ENCODE data around the gene SYT7. TPM values are rescaled to one million over a fixed set of nuclear protein-coding genes. Genes with fewer than 3 reads are reported as not detected.

Gene SYT7
- total RNA-seq, 1 donor from 2014 or later, result 18.9 TPM

DNA sequence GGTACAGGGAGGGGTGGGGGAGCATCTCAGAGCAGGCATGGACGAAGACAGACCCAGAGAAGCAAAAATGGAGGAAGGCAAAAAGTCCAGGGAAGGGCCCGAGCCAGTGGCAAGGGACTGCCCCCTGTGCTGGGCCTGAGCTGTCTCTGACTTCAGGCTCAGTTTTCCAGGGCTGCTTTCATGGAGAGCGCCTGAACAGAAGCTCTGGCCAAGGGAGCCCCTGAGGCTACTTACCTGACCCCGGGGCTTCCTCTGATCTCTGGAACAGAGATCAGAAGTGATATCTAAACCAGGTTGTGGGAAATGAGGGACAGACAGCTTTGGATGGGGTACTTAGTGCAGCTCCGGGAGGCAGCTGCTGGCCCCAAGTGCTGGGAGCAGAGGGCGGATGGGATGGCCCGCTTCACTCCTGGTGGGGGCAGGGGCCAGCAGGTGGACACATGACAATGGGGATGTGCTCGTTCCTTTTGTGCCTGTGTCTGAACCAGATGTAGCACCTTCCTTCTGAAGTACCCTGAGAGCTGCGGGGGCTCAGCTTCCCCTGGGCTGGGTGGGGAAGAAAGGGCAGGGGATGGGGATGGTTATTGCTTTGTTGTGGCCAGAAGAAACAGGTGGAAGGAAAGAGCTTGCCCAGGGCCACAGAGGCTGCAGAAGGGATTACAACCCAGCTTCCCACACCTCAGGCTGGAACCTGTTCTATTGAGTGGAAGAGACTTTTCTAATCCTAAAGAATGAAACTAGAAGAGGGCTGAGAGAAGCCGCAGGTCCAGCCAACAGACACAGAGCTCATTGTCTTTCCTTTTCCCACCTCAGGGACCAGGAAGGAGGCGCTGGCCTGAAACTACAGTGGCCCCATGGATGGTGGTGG, 66.6 kb downstream of the SYT7 start:
- H3K4me1 ChIP-seq, result peaks cover 18% of the 10 kb centered on the region
- intact Hi-C loops (cut with micrococcal nuclease), result loop anchor here (10.0 kb wide), 1 partner anchor 69 kb away; no protein-coding TSS in a partner anchor
- peak overlapping the region; percentile 16 for H3K27ac ChIP-seq (replicated peaks)
- DNase-seq, result no peak
- no peak overlapping the region for H3K4me3 ChIP-seq
- H3K36me3 ChIP-seq, result no peaks in the 10 kb centered on the region
- TF ChIP-seq, protein P1, sequence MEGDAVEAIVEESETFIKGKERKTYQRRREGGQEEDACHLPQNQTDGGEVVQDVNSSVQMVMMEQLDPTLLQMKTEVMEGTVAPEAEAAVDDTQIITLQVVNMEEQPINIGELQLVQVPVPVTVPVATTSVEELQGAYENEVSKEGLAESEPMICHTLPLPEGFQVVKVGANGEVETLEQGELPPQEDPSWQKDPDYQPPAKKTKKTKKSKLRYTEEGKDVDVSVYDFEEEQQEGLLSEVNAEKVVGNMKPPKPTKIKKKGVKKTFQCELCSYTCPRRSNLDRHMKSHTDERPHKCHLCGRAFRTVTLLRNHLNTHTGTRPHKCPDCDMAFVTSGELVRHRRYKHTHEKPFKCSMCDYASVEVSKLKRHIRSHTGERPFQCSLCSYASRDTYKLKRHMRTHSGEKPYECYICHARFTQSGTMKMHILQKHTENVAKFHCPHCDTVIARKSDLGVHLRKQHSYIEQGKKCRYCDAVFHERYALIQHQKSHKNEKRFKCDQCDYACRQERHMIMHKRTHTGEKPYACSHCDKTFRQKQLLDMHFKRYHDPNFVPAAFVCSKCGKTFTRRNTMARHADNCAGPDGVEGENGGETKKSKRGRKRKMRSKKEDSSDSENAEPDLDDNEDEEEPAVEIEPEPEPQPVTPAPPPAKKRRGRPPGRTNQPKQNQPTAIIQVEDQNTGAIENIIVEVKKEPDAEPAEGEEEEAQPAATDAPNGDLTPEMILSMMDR (IDR thresholded peaks at IDR 0.05; ENCODE audit: borderline replicate concordance), result no peak
- H3K9me3 ChIP-seq (replicated peaks), result no peaks in the 10 kb centered on the region
- H3K27me3 ChIP-seq (ENCODE audit: low read depth), result peaks cover 44% of the 10 kb centered on the region

GRCh38 chr11:61513143-61513765, 67.6 kb downstream of the SYT7 start:
- Histone ChIP-seq H3K27ac (replicated peaks) (peak overlapping the region; percentile 42), H3K36me3 (no peaks in the 10 kb centered on the region), H3K4me3 (no peak overlapping the region), H3K27me3 (ENCODE audit: low read depth) (peaks cover 53% of the 10 kb centered on the region), H3K4me1 (peaks cover 26% of the 10 kb centered on the region), H3K9me3 (replicated peaks) (no peaks in the 10 kb centered on the region)
- TF ChIP-seq, protein P1 (IDR thresholded peaks at IDR 0.05; ENCODE audit: borderline replicate concordance), result no peak
- intact Hi-C loops (cut with micrococcal nuclease), result loop anchor here (10.0 kb wide), 1 partner anchor 68 kb away; no protein-coding TSS in a partner anchor
- DNase-seq, result no peak

DNA sequence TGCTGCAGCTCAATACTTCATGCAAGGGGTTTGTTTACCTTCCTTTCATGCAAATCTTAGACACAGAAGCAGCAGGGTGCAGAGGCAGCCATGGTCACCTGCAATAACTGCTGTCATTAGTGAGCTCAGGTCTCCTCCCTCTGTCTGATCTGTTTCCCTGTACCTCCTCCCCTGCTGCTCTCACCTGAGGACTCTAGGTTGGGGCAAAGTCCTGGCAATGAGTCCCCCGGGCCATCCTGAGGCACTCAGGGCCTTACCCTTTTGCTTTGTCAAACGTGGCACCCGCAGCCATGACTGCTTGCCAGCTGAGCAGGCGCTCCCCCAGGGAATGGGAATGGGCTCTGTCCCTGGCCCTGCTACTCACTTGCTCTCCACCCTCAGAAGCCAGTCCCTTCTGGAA, 68.4 kb downstream of the SYT7 start:
- H3K27ac ChIP-seq (replicated peaks), result peak overlapping the region; percentile 33
- H3K4me1 ChIP-seq, result peaks cover 32% of the 10 kb centered on the region
- H3K36me3 ChIP-seq, result no peaks in the 10 kb centered on the region
- no peak for DNase-seq
- intact Hi-C loops (cut with micrococcal nuclease), result loop anchor here (10.0 kb wide), 1 partner anchor 68 kb away; no protein-coding TSS in a partner anchor
- H3K9me3 ChIP-seq (replicated peaks), result no peaks in the 10 kb centered on the region
- TF ChIP-seq, protein P1 (IDR thresholded peaks at IDR 0.05; ENCODE audit: borderline replicate concordance), result no peak
- H3K4me3 ChIP-seq, result no peak overlapping the region
- H3K27me3 ChIP-seq (ENCODE audit: low read depth), result peaks cover 61% of the 10 kb centered on the region

- Histone ChIP-seq H3K9me3 (replicated peaks) (no peaks in the 10 kb centered on the region), H3K4me1 (peaks cover 28% of the 10 kb centered on the region), H3K36me3 (no peaks in the 10 kb centered on the region), H3K27me3 (ENCODE audit: low read depth) (peaks cover 72% of the 10 kb centered on the region), H3K4me3 (no peak overlapping the region), H3K27ac (replicated peaks) (peak overlapping the region; percentile 68)
- intact Hi-C loops (cut with micrococcal nuclease), result loop anchor here (10.0 kb wide), 1 partner anchor 67 kb away; no protein-coding TSS in a partner anchor
- DNase-seq, result no peak
- TF ChIP-seq, protein P1 (IDR thresholded peaks at IDR 0.05; ENCODE audit: borderline replicate concordance), result no peak
Observed at GRCh38 chr11:61511383-61511782, 69.5 kb downstream of the SYT7 start.

DNA sequence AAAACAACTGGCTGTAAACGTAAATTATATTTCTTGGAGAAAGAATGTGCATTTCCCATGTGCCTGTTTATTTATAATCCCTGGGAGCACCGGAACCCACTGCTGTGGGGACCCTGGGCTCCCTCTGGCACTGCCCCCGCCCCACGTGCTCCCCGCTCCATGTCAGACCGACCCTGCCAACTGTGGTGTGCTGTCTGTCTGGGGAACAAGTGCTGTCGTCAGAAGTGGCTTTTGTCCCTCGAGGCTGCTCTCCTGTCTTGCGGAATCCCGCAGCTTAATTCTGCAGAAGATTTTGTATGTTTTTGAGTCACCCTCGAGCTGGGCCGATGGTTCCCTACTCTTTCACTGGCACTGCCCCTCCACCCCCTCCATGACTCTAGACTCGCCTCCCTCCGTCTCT, 69.9 kb downstream of the SYT7 start:
- intact Hi-C loops (cut with micrococcal nuclease), result loop anchor here (10.0 kb wide), 1 partner anchor 66 kb away; no protein-coding TSS in a partner anchor
- H3K4me1 ChIP-seq, result peaks cover 26% of the 10 kb centered on the region
- H3K27ac ChIP-seq (replicated peaks), result peak overlapping the region; percentile 68
- no peak overlapping the region for H3K4me3 ChIP-seq
- H3K9me3 ChIP-seq (replicated peaks), result no peaks in the 10 kb centered on the region
- H3K36me3 ChIP-seq, result no peaks in the 10 kb centered on the region
- DNase-seq, result no peak
- TF ChIP-seq, protein P1 (IDR thresholded peaks at IDR 0.05; ENCODE audit: borderline replicate concordance), result no peak
- peaks cover 76% of the 10 kb centered on the region for H3K27me3 ChIP-seq (ENCODE audit: low read depth)

Data from left ventricle myocardium inferior (tissue), 1 donor.